Tibial nerve (tissue), 4 donors: Measurements from ENCODE around the gene TOM1L2.

Experiments used
- CTCF ChIP-seq, 5 experiments: fragments of 200-600 bp in 3 of 5; fragments of 450-650 bp in 2 of 5; sonication (generic) in 3 of 5; IDR thresholded peaks; one replicate each; pipeline ENCODE4 v1.5.1; 2016 to 2019; ENCODE audit warnings: antibody characterized with exemption in 5 of 5, mild to moderate bottlenecking in 3 of 5, moderate library complexity in 2 of 5
- EP300 ChIP-seq, 2 donors: sonication (generic); formaldehyde crosslinking; IDR thresholded peaks; one replicate each; pipeline ENCODE4 v1.6.1; 2017; ENCODE audit warnings: antibody characterized with exemption in 2 of 2, mild to moderate bottlenecking in 1 of 2
- POLR2A ChIP-seq, 2 donors: fragments of 450-650 bp; IDR thresholded peaks; one replicate each; pipeline ENCODE4 v1.6.1; 2017; ENCODE audit warnings: antibody characterized with exemption in 2 of 2, mild to moderate bottlenecking in 2 of 2, moderate library complexity in 2 of 2

GRCh38 chr17:17926036-17926435 lies 46.2 kb downstream of the TOM1L2 start:
- no peak for TF ChIP-seq CTCF (IDR thresholded peaks at IDR 0.05)
- TF ChIP-seq POLR2A (IDR thresholded peaks at IDR 0.05) = no peak
- no peak for TF ChIP-seq EP300 (IDR thresholded peaks at IDR 0.05)
